ENCODE results near the gene DAB2IP.
"Not testable (repeated sequence)": the region's sequence is repeated elsewhere in the genome, so short reads cannot be mapped to it uniquely, and the experiment has no call there.

DAB2IP gene

DNA sequence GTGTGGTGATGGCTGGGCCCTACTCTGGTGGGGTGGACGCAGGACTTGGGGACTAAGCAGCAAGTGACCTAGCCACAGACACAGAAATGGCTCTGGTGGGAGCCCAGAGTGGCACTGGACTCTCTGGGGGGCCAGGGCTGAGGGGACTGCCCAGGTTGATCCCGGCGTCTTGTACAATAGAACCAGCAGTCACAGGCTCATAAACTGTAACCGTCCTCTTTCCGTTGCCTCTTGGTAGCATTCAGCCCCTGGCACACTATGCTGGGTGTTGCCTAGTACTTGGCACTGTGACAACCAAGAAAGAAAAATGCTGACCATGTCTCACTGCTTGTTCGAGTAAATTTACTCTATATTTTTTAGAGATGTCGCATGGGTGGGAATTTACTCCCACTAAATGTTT, 80.5 kb downstream of the DAB2IP start:
- no peak for DNase-seq

DNA sequence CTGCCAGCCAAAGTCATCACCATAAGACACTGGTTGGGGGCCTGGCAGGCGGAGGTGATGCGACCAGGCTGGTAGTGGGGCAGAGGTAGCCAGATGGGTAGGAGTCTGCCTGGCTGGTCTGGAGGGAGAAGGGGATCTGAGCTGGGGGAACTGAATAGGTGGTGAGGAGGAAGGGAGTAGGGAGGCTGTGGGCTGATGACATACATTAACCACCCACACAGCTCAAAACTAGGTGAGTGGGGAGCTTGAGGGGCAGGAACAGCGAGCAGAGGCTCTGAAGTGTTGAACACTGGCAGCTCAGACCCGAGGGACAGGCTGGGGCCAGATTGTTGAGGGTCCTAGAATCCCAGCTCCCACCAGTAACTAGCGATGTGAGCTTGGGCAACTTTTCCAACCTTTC, 81.0 kb downstream of the DAB2IP start:
- DNase-seq = no peak

DNA sequence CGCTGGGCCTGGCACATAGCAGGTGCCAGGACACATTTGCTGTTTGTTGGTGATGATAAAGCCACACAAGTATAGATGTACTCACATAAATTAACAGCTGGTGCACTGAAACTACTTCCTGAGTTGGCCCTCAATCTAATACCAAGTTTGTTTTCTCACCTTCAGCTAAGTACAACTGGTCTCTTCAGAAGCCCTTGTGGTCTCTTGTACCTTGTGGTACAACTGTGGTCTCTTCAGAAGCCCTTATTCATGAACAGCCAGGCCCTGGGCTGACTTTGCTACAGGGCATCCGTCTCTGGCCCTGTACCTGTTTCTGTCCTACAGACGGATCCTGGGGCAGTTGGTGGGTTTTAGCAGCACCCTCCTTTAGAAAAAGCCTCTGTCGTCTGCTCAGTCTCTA, 81.5 kb downstream of the DAB2IP start:
- no peak for DNase-seq

DNA sequence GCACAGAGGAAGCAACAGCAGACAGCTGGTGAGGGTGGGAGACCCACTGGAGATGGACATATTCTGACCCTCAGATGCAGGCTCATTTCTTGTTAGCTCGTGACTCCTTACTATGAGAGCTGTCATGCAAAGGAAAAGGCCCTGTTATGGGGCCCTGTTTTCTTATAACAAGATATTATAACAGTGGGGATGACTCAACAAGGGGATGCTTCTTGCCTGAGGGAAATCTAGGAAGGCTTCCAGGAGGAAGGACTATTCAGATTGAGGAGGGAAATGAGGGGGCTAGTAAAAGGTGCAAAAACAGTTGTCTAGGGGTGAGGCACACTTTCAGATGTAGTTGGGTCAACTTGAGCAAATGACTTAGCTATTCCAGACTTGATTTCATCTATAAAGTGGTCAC, 83.0 kb downstream of the DAB2IP start:
- DNase-seq = no peak

DNA sequence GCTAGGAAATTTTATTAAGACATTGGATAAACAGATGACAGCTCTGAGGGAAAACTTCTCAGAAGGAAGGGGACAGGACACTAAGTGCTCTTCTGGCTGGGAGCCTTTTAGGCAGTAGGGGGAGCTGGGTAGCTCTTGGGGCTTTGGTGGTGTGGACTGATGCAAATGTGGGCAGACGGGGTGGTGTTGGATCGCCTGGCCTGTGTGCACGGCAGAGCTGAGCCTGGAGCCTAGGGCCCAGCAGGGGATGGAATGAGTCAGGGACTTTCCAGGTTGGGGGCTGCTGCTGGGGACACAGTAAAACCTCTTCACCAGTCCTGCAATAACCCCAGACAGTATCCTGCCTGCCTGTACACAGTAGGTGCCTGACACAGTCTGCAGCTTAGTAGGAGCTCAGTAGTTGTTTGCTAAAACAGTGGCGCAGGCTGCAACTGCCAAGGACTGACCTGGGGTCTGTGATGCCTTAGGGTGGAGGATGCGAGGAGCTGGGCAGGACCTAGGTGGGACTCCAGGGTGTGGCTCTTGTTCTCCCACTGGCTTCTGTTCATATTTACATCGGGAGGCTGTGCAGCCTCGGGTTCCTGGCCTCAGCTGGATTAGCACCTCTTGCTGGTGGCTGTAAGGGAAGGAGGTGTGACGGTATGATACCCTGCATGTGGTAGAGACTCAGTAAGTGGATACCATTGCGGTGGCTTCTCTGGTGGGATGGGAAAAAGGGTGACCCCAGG, 83.8 kb downstream of the DAB2IP start:
- no peak for DNase-seq

DNA sequence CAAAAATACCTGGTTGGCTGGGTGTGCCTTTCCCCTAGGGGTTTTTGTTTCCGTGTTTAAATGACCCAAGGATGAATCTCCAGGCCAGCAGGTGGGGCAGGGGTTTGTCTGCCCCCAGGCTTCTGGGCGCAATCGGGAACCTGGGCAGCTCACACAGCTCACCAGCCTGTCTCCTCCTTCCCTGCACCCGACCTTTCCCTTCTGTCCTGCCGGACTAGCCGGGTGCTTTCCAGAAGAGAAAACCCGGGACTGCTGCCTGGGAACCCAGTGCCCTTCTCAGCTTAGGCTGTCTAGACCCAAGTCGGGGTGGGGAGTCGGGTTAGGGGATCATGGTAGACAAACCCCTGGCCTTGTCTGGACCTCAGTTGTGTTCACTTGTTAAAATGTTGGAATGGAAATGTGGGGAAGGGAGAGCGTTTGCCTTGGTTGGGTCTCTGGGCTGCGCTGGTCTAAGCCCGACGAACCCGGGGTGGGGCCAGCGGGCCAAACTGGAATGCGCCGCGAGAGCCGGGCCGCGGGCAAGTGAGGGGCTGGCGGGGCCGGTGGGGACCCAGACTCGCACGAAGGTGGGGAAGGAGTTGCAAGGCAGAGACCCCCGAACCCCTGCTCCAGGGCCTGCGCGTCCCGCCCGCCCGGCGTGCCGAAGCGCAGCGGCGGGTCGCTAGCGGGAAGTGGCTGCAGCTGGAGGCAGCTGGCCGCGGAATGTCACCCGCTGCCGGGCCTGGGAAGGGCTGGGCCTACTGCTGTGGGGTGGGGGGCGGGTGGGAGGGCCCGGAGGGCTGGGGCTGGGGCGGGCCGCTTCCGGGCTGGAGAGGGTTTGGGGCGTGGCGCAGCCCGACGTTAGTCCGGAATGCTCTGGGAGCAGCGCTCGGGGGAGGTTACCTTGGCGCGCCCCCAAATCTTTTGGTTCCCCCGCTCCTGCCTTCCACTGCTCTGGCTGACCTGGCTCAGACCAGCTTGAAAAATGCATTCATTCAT, 84.6 kb downstream of the DAB2IP start:
- DNase-seq = no peak

DNA sequence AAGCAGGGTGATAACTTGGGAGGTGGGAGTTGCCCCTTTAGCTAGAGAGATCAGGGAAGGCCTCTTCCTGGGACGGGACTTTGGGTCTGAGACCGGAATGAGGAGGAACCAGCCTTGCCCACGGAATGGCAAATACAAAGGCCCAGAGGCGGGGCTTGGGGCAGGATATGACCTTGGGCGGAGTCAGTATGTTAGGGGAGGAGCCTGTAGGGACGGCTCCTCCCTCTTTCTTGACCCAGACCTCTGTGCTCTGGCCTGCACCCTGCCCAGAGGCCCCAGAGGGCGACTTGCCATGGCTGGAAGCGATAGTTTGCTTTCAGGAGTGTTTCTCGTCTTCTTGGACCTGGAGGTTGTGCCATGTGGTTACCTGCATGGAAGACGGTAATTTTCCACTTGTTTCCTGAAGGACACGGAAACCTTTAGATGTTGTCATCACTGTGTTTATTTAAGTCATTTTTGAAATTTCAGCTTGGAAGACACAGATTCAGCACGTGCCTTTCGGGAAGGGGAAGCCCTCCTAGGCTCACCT, 85.6 kb downstream of the DAB2IP start:
- DNase-seq = no peak

DNA sequence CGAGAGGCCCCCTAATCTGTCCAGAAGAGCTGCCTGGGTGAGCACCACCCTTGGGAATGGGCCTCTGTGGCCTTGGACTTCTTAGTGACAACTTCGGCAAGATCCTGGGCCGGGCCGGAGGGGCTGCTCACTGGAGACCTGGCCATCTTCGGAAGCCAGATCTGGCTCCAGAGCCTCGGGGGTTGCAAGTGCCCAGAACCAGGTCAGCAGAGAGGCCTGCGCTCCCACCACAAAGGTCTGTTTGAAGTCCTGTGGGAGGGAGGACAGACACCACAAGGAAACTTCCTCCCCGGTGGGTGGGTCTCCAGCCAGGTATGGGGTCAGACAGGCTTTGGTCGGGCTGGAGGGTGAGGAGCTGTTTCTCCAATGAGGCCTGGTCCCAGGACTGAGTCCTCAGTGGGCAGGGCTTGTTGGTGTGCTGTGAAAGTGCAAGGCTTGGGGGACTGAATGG, 86.1 kb downstream of the DAB2IP start:
- DNase-seq = no peak

DNA sequence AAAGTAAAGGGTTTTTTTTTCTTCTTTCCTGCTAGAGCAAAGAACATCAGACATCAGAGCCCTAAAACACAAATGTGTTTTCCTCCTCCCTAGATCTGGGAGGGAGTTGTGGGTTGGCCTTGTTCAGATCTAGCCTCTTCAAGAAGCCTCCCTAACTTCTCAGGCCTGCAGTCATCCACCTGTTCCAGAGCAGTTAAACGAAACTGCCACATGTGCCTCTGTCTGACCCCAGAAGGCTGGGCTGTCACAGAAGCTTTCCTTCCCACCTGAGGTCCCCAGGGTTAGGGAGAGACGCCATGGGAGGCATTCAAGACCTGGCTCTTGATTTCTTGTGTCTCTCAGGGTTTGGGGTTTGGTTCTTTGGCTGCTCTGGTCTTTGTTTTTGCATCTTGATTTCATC, 87.0 kb downstream of the DAB2IP start:
- DNase-seq = no peak

DNA sequence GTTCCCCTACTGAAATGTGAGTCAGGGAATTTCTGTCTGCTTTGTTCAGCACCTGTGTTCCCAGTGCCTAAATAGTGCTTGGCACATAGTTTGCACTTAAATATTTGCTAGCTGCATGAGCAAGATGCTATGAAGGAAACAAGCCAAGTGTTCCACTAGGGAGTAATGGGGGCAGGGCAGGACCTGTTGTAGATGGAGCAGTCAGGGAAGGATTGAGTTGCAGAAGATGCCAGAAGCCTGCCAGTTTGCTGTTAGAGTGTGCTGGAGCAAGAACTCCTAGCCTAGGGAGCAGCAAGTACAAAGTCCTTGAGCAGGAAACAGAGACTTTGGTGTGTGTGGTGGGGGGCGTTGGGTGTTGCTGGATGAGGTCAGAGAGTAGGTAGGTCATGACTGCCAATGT, 87.5 kb downstream of the DAB2IP start:
- no peak for DNase-seq

DNA sequence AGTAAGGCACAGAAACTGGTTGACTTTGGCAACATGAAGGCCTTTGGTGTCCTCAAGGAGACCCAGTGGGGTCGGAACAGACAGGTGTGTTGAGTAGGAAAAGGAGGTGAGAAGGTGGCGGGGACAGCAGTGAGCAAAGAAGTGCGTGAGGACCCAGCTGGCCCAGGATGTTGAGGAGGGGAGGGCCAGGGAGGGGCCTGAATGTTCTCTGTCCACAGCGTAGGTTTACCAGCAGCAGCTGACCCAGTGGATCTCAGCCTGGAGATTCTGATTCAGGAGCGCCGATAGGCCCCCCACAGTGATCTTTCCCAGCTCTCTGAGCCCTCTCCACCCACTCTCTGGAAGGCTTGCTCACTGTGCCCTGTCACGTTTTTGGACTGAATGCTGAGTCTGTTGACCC, 88.5 kb downstream of the DAB2IP start:
- no peak for DNase-seq

DNA sequence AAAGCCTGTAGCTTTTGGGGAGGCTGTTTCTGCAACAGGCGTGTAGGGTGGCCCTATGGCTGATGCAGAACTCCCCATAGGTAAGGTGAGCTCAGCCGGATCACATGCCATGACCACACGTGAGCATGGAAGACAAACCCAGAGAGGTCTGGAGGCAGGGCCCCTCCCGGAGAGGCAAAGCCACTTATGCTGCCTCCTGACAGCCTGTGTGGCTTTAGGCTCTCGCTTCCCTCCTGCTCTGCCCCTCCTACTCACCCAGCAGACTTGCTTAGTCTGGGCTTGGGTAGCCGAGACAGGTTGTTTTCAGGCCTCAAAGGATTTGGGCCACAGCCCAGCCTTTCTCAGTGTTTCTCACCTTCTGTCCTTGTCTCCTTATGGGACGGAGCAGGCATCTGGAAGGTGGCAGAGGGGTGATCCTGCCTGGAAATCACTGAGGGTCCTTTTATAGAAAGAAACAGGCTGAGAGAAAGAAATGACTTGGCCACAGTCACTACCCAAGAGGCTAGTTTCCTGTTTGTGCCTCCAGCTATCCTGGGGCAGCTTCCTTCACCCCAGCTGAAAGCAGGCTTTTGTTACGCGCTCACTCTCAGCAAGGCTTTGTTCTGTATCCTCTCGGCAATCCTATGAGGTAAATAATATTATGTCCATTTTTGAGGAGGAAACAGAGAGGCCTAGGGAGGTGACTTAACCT, 89.9 kb downstream of the DAB2IP start:
- DNase-seq = no peak

DNA sequence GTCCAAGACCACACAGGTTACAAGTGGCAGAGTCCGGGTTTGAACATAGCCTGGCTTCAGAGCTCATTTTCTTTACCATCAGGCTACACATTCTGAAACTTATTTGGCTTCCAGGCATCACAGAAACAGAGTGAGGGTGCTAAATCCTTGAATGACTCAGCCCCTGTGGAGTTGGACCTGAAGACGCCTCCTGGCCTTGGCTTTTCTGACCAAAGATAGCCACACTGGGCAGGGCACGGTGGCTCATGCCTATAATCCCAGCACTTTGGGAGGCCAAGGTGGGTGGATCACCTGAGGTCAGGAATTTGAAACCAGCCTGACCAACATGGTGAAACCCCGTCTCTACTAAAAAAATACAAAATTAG, 90.5 kb downstream of the DAB2IP start:
- DNase-seq = not testable (repeated sequence)

DNA sequence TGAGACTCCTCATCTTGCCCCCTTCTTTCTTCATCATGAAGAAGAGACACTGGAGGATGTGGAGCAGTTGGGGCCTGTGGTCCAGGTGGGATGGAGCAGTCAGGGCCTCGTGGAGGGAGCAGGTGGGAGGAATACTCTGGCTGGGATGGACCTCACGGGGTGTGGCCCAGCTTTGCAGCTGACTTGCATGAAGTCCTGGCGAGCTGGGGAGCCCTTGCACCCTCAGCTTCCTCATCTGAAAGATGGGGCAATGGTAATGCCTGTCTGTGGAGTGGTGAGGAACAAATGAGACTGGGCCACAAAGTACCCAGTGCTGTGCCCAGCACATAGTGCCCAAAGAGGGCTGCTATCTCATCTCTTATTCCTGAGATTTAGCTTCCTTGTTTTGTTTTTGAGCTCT, 91.5 kb downstream of the DAB2IP start:
- DNase-seq = no peak

DNA sequence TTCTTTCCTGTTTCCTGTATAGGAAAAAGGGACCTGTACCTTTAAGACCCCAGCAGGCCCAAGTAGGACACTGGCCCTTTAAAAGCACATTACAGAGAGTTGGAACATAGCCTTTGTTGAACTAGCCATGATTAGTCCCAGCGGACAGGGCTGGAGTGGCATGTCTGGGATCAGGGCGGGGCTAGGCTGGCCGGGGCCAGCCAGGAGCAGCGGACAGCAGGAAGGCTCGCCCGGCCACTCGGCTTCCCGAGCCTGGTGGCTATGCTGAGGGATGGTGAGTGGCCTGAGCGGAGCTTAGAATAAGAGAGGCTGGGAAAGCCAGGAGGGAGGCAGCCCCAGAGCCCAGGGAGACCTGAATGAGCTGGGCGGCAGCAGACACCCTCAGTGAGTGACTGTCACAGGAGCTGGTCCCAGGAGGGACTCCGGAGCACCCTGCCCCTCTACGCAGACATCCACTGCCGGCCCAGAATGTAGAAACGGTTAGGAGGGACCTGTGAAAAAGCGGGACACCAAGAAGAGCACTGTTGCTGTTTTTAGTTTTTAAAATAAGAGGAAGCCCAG, 92.1 kb downstream of the DAB2IP start:
- DNase-seq = no peak

DNA sequence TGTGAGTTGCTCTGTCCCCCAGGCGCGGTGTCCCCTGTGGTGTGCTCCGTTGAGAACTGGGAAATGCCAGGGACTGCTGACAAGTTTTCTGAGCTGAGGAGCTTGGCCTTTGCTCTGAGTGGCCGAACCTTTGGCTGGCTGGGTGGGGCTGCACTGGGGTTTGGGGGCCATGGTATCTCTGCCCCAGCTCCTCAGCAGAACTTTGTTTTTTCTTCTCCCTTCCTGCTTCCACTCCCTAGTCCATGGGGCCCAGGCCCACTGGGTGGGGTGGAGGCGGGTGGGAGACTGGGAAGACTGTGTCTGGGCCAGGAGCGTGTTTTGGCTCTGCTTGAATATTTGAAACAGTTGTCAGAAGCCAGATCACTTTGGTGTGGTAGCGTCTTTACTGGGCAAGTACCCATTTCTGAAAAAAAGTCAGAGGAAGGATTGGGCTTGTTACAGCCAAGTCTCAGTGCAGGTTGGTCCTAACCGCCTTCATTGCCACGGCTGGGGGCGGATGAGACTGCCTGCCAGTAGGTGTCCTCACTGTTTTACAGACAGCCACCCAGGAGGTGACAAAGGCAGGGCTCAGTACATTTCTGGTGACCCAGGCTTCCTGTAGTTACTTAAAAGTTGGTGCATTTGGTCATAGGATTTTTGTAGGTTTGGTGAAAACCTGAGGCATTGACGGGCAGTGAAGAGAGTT, 92.7 kb downstream of the DAB2IP start:
- DNase-seq = peak; percentile 42

DNA sequence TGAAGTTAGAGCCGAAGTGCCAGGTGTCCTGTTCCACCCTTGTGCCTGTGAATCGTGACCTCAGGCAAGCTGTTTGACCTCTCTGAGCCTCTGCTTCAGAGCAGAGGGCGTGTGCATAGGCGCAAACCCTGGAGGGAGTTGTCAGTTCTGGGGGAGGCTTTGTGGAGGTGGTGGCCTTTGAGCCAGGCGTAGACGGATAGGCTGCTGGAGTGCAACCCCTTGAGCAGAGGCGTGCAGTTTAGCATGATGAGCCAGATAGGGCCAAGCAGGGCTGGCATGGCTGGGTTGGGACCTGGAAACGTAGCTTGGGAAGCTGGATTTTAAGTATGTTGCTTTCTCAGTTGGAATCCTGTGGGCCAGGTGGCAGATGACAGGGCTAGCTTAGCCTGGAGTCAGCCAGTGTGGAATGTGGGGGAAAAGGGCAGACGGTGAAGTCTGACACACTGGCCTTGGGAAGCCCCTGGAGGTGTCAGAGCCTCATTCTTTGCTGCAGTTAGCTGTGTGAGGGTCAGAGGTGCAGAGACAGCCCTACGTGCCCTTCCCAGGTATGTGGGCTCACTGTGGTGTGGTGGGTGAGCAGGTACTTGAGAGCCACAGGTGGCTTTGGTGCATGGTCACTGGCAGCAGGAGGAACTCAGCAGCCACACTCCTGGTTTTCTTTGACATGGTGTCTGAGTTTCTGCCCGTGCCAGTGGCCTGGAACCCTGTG, 93.4 kb downstream of the DAB2IP start:
- DNase-seq = no peak

DNA sequence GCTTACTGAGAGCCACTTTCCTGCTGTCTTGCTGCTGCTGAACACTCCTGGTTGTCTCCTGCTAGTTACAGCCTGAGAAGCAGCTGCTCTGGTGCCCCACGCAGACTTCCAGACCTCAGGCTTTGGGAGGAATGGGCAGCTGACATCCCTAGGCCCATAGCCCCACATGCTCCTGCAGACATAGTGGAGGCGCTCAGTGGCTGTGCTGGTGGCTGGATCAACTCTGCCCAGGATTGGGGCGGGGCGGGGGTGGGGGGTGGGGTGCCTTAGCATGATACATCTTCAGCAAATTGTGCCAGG, 93.9 kb downstream of the DAB2IP start:
- no peak for DNase-seq

DNA sequence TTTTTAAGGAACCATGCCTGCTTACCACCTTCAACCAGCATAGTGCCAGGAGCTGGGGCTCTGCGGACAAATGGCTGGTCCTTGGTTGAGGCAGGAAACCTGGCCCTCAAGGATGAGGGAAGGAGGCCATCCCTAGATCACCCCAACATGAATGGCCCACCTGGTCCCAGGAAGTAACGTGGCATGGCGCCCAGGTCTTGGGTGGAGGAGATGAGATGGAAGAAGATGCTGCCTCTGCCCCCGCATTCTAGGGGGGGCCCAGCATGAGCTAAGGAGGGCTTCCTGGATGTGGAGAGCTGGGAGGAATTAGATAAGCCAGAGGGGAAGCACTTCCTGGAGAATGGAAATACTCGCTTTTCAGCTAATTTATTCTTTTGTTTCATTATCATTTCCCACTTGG, 95.0 kb downstream of the DAB2IP start:
- DNase-seq = no peak

DNA sequence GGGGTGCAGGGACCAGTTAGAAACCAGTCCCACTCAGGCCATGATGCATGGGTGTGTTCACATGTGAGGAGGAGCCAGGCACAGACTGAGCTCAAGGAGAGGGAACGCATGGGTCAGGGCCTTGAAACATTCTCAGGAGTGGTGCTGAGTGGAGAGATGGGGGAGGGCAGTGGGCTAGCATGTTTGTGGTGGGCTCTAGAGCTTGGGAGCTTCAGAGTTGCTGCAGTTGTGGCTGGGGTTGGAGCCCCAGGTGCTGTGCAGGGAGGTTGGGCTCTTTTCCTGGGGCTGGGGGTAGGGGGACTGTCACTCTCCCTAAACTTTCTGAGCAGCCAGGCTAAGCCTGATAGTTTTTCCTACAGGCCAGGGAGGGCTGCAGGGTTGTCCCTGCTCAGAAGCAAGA, 95.4 kb downstream of the DAB2IP start:
- DNase-seq = no peak

DNA sequence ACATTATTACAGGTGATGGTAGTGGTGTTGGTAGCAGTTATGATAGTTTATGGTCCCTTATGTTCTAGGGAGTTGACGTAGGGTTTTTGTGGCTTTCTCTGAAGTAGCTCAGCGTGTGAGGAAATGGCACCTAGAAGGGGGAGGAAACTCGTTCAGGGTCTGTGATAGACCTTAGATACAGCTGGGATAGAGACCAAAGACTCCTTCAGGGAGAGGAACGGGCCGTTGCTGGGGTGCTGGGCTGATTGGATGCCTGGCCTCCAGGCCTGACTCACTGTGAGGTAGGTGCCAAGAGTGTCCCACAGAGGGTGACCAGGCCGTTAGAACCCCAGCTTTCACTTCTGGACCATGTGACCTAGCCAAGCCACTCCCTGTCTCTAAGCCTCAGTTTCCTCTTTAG, 96.6 kb downstream of the DAB2IP start:
- DNase-seq = no peak
